Epithelial cell of proximal tubule (primary cell): ENCODE data around the gene LAMTOR1. TPM values are rescaled to one million over a fixed set of nuclear protein-coding genes. Genes with fewer than 3 reads are reported as not detected.

Experiments used
- DNase-seq: peaks from one replicate; pipeline ENCODE4 v3.0.0-alpha.2; 2011; ENCODE audit warnings: low read depth
- H3K4me3 ChIP-seq: 2 replicates; pipeline ENCODE4 v1.5.1; 2011; ENCODE audit warnings: low read depth, mild to moderate bottlenecking, low read length
- CTCF ChIP-seq: conservative IDR thresholded peaks from 2 replicates; pipeline ENCODE4 v1.5.1; 2012; ENCODE audit warnings: low read depth, mild to moderate bottlenecking, low read length
- total RNA-seq: library from RNA; depleted of rRNA; stranded (reverse); fragments of >200 nt; gene quantifications from 2 replicates; pipeline ENCODE4 v1.2.3, GENCODE V29; 2015

LAMTOR1 gene
- total RNA-seq, 1 donor from 2014 or later = 149 TPM

- no peak for DNase-seq
- H3K4me3 ChIP-seq = no peak overlapping the region
- no peak for TF ChIP-seq CTCF
These were observed 30.7 kb downstream of the LAMTOR1 start for GRCh38 chr11:72072348-72072747.

GRCh38 chr11:72070491-72070890 lies 32.6 kb downstream of the LAMTOR1 start:
- TF ChIP-seq CTCF = no peak
- peak overlapping the region; percentile 14 for H3K4me3 ChIP-seq
- no peak for DNase-seq

GRCh38 chr11:72069787-72070251 lies 33.3 kb downstream of the LAMTOR1 start:
- TF ChIP-seq CTCF = no peak
- peak overlapping the region; percentile 33 for H3K4me3 ChIP-seq

GRCh38 chr11:72069200-72069599 lies 33.9 kb downstream of the LAMTOR1 start:
- no peak for DNase-seq
- TF ChIP-seq CTCF = no peak
- peak overlapping the region; percentile 33 for H3K4me3 ChIP-seq

More at GRCh38 chr11:72069787-72070251, 33.3 kb downstream of the LAMTOR1 start:
- peak; percentile 78 for DNase-seq

- no peak overlapping the region for H3K4me3 ChIP-seq
- no peak for TF ChIP-seq CTCF
- DNase-seq = no peak
These were observed 35.4 kb downstream of the LAMTOR1 start for GRCh38 chr11:72067676-72068075.

- TF ChIP-seq CTCF = no peak
- DNase-seq = no peak
- H3K4me3 ChIP-seq = peak overlapping the region; percentile 2
These were observed 35.8 kb downstream of the LAMTOR1 start for GRCh38 chr11:72067266-72067665.

- no peak for TF ChIP-seq CTCF
- no peak for DNase-seq
- peak overlapping the region; percentile 2 for H3K4me3 ChIP-seq
These were observed 36.2 kb downstream of the LAMTOR1 start for GRCh38 chr11:72066855-72067254.
